Liver (tissue), 9 donors: ENCODE measurements around the gene SLC38A10. TPM values are rescaled to one million over a fixed set of nuclear protein-coding genes. Genes with fewer than 3 reads are reported as not detected.

Experiments
- DNase-seq: peaks from one replicate; pipeline ENCODE4 v3.0.0-alpha.2; 2017; ENCODE audit warnings: low spot score
- H3K27ac ChIP-seq, 2 donors: one replicate each; pipeline ENCODE4 v1.7.0; 2013; ENCODE audit warnings: inconsistent platforms in 2 of 2, low read length in 2 of 2, control low read depth in 1 of 2, low read depth in 1 of 2, mild to moderate bottlenecking in 1 of 2
- H3K27me3 ChIP-seq, 4 donors: one replicate each; pipeline versions ENCODE4 v1.6.1 to v1.7.0; 2013; ENCODE audit warnings: low read length in 3 of 4, inconsistent platforms in 1 of 4, mild to moderate bottlenecking in 1 of 4, moderate library complexity in 1 of 4; ENCODE audit not compliant: control insufficient read depth in 4 of 4, insufficient read depth in 4 of 4
- H3K36me3 ChIP-seq, 4 donors: one replicate each; pipeline versions ENCODE4 v1.6.1 to v1.7.0; 2013; ENCODE audit warnings: low read length in 3 of 4, mild to moderate bottlenecking in 3 of 4, low read depth in 1 of 4, moderate library complexity in 1 of 4; ENCODE audit not compliant: control insufficient read depth in 4 of 4, insufficient read depth in 3 of 4
- H3K4me1 ChIP-seq, 4 donors: one replicate each; pipeline versions ENCODE4 v1.6.1 to v1.7.0; 2013; ENCODE audit warnings: low read length in 3 of 4, mild to moderate bottlenecking in 3 of 4, moderate library complexity in 1 of 4; ENCODE audit not compliant: control insufficient read depth in 4 of 4, insufficient read depth in 4 of 4
- H3K4me3 ChIP-seq, 3 donors: one replicate each; pipeline versions ENCODE4 v1.6.1 to v1.7.0; 2013; ENCODE audit warnings: low read length in 3 of 3, control low read depth in 1 of 3, low read depth in 1 of 3, mild to moderate bottlenecking in 1 of 3
- H3K9ac ChIP-seq, 2 donors: one replicate each; pipeline ENCODE4 v1.7.0; 2013; ENCODE audit warnings: low read length in 2 of 2, mild to moderate bottlenecking in 2 of 2, moderate library complexity in 2 of 2, control low read depth in 1 of 2, low read depth in 1 of 2
- H3K9me3 ChIP-seq, 4 donors: one replicate each; pipeline versions ENCODE4 v1.6.1 to v1.7.0; 2013; ENCODE audit warnings: low read length in 3 of 4; ENCODE audit not compliant: control insufficient read depth in 4 of 4
- ATF3 ChIP-seq: IDR thresholded peaks from 2 replicates; pipeline ENCODE4 v1.6.1; 2016; ENCODE audit warnings: antibody characterized with exemption
- CTCF ChIP-seq: fragments of 150-350 bp; IDR thresholded peaks from 2 replicates; pipeline ENCODE4 v1.5.1; 2017; ENCODE audit warnings: improper control_type of control experiment, low read depth, low read length; ENCODE audit not compliant: missing input control
- EGR1 ChIP-seq, 2 donors: IDR thresholded peaks; 2 replicates each; pipeline ENCODE4 v1.6.1; 2016 to 2018; ENCODE audit warnings: antibody characterized with exemption in 2 of 2, low read depth in 2 of 2
- FOXA1 ChIP-seq: IDR thresholded peaks from 2 replicates; pipeline ENCODE4 v1.6.1; 2016; ENCODE audit warnings: antibody characterized with exemption
- FOXA2 ChIP-seq: IDR thresholded peaks from 2 replicates; pipeline ENCODE4 v1.6.1; 2016; ENCODE audit warnings: antibody characterized with exemption
- HNF4A ChIP-seq, 2 donors: conservative IDR thresholded peaks; 2 replicates each; pipeline ENCODE4 v1.6.1; 2016; ENCODE audit warnings: antibody characterized with exemption in 2 of 2, mild to moderate bottlenecking in 2 of 2
- HNF4G ChIP-seq: IDR thresholded peaks from 2 replicates; pipeline ENCODE4 v1.6.1; 2016; ENCODE audit warnings: antibody characterized with exemption
- JUND ChIP-seq, 2 donors: IDR thresholded peaks; 2 replicates each; pipeline ENCODE4 v1.6.1; 2016; ENCODE audit warnings: antibody characterized with exemption in 2 of 2
- MAX ChIP-seq: IDR thresholded peaks from 2 replicates; pipeline ENCODE4 v1.6.1; 2016; ENCODE audit warnings: antibody characterized with exemption
- NR2F2 ChIP-seq: IDR thresholded peaks from 2 replicates; pipeline ENCODE4 v1.6.1; 2016; ENCODE audit warnings: antibody characterized with exemption
- RAD21 ChIP-seq, 2 donors: IDR thresholded peaks; 2 replicates each; pipeline ENCODE4 v1.6.1; 2016; ENCODE audit warnings: antibody characterized with exemption in 2 of 2, mild to moderate bottlenecking in 2 of 2
- REST ChIP-seq: IDR thresholded peaks from 2 replicates; pipeline ENCODE4 v1.6.1; 2016; ENCODE audit warnings: antibody characterized with exemption, mild to moderate bottlenecking
- RXRA ChIP-seq, 2 donors: IDR thresholded peaks; 2 replicates each; pipeline ENCODE4 v1.6.1; 2017 to 2018; ENCODE audit warnings: antibody characterized with exemption in 2 of 2, mild to moderate bottlenecking in 1 of 2
- SP1 ChIP-seq: IDR thresholded peaks from 2 replicates; pipeline ENCODE4 v1.6.1; 2018; ENCODE audit warnings: antibody characterized with exemption, mild to moderate bottlenecking
- TAF1 ChIP-seq: conservative IDR thresholded peaks from 2 replicates; pipeline ENCODE4 v1.6.1; 2016; ENCODE audit warnings: antibody characterized with exemption, mild to moderate bottlenecking
- YY1 ChIP-seq: IDR thresholded peaks from 2 replicates; pipeline ENCODE4 v1.6.1; 2016; ENCODE audit warnings: antibody characterized with exemption, mild to moderate bottlenecking
- ZBTB33 ChIP-seq: IDR thresholded peaks from 2 replicates; pipeline ENCODE4 v1.6.1; 2016; ENCODE audit warnings: antibody characterized with exemption
- WGBS: extraction: QIAGEN DNeasy Blood & Tissue Kit; methylation state at CpG from one replicate; pipeline ENCODE4 v1.1.7; 2013; 5-methylcytosine and 5-hydroxymethylcytosine counted together
- polyA plus RNA-seq, 2 donors: library from polyadenylated mRNA; stranded (reverse) in 1 of 2; unstranded in 1 of 2; fragments of 200-250 nt in 1 of 2; fragments of >200 nt in 1 of 2; fragmentation: Nextera tagmentation in 1 of 2; extraction: Ambion mirVana in 1 of 2; gene quantifications; one replicate each; pipeline versions ENCODE4 v1.2.1 to v1.2.3, GENCODE V29; 2013 to 2015
- total RNA-seq, 2 donors: library from RNA; depleted of rRNA; stranded (reverse); fragments of >200 nt; gene quantifications; one replicate each; pipeline ENCODE4 v1.2.3, GENCODE V29; 2014
- donor health status: healthy.
- donor health status: healthy.
- donor health status: healthy.
- donor health status: healthy.
- donor health status: healthy.

SLC38A10 gene
- total and polyA plus RNA-seq, 4 donors: 29.3 to 117 (median 54.7) TPM

- Histone ChIP-seq H3K27ac (no peak overlapping the region), H3K27me3 (no peaks in the 10 kb centered on the region), H3K36me3 (no peaks in the 10 kb centered on the region), H3K9ac (no peak overlapping the region), H3K4me3 (no peak overlapping the region), H3K4me1 (peaks cover 4 to 22% (median 16%) of the 10 kb centered on the region in 4 donors), H3K9me3 (no peaks in the 10 kb centered on the region)
- TF ChIP-seq CTCF (no peak), RXRA (IDR thresholded peaks at IDR 0.05) (no peak), FOXA2 (no peak), REST (no peak), YY1 (no peak), RAD21 (IDR thresholded peaks at IDR 0.05) (no peak), MAX (no peak), EGR1 (IDR thresholded peaks at IDR 0.05; ENCODE audit: low read depth in 2 of 2) (no peak), NR2F2 (no peak), HNF4G (no peak), SP1 (no peak), ATF3 (no peak), ZBTB33 (no peak), HNF4A (conservative IDR thresholded peaks at IDR 0.05) (no peak), FOXA1 (no peak), JUND (IDR thresholded peaks at IDR 0.05) (no peak), TAF1 (no peak)
- 92% methylated on average over 14 of the region's 14 CpGs for WGBS
- DNase-seq: no peak
These were observed 16.8 kb upstream of the SLC38A10 start for GRCh38 chr17:81311946-81312345.
